GM18507 (cell line): ENCODE results near the gene FHIT.
A peak's percentile ranks its signal among the peaks of the same experiment; 100 is the strongest.
"Not testable (repeated sequence)": the region's sequence is repeated elsewhere in the genome, so short reads cannot be mapped to it uniquely, and the experiment has no call there.

Experiments
- DNase-seq: peaks from one replicate; pipeline ENCODE4 v3.0.0; 2011; ENCODE audit warnings: low read depth; ENCODE audit not compliant: insufficient read length; ENCODE audit errors: extremely low spot score
- FAIRE-seq: peaks from 2 replicates; lab custom pipeline; 2011; peaks lifted over from hg19 to GRCh38; lab: Jason Lieb, UNC

The FHIT gene

DNA sequence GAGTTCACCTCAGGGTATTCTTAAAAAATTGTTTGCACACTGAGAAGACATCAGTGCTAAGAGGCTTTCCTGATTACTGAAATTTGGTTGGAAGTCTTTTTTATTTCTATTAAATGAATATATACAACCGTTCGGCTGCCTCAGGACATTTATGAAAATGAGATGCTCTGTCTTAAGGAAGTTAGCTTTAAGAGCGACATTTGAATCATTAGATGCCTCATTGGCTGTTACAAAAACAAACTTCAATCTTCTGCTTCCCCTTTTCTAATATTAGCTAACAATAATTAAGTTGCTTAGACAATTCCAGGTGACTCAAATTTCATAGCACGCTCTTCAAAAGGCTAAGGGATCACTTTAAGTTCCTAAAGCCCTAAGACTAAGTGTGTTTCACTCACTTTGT, 673.7 kb downstream of the FHIT start:
- FAIRE-seq (no peak), DNase-seq (no peak)

DNA sequence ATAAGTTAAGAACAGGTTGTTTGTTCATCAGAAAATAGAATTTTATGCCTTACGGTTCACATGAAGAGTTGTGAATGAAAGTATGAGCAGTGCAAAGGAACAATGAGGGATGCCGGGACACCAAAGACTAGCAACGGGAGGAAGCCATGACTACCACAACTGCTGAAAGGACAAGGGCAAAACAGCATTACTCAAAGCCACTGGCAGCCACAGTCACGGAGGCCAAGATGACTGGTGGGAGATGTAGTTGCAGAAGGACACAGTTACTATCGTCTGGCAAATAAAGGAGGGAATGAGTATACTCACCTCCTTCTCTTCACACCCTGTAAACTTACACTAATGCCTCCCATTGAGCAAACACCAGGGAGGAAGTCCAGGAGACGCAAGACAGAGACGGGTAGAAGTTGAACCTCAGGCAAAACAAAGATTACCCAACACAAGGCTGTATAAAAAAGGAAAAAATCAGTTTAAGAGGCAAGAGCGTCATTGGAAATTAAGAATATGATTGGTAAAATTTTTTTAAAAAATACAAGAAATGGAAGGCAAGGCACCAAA, 675.5 kb downstream of the FHIT start:
- DNase-seq: no peak

DNA sequence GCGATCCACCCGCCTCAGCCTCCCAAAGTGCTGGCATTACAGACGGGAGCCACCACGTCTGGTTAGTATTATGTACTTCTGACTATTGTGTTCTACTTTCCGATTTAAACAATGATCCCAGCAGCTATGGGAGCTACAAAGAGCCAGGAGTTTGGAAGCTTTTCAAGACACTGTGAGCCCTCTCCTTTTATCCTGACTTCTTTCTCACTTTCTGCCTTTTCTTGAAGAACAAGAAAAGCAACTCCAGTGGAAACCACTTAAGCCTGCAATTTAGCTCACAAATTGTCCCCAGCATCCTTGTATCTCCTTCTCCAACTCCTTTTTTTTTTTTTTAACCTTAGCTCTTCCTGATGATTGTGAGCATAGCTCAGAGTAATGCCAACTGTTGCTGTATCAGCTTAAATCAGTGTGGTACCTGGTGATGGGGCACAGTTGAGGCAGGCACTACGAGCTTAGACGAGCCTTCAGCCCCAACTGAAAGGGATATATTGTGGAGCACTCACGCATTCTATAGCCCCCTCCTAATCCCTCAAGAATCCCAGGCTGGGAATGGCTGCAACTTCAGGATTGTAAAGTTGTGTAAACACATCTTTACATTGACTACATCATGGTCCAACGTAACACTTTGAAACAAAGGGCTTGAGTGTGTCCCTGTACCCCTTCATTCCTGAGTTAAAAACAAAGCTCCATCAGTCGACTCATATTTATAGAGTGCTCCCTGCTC, 677.0 kb downstream of the FHIT start:
- FAIRE-seq (no peak), DNase-seq (no peak)

More for the DNA sequence above, 675.5 kb downstream of the FHIT start:
- no peak for FAIRE-seq

DNA sequence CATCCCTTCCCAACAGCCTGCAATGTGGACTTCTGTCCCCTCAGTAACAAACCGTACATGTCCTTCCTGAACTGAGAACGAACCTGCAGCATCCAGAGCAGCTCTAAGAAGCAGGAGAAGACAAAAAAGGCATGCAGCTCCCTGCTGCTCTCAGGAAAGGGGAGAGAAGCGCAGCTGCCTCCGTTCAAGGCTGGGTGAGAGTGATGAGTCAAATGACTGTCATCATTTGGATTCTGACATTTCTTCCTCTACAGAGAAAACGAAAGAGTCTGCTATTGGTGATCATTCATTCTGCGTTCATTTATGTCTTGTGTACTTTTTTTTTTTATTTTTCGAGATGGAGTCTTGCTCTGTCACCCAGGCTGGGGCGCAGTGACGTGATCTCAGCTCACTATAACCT, 677.8 kb downstream of the FHIT start:
- no peak for DNase-seq
- no peak for FAIRE-seq

DNA sequence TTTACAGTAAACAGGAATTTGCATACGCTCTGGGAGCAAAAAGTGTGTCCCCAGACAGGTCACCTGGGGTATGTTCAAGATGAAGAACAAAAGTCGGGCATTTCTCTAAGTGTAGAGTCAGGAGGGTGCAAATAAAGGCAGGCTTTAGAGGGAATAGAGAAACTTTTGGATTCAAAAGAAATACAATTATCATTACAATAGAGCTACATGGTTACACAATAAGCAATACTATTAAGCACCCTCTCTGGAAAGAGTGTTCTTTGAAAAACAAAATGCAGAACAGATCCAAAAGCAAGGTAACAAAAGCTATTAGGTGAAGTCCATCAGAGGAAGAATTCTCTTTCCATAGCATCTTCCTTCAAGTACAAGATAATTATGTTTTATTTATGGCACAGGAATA, 679.7 kb downstream of the FHIT start:
- FAIRE-seq (no peak), DNase-seq (no peak)

DNA sequence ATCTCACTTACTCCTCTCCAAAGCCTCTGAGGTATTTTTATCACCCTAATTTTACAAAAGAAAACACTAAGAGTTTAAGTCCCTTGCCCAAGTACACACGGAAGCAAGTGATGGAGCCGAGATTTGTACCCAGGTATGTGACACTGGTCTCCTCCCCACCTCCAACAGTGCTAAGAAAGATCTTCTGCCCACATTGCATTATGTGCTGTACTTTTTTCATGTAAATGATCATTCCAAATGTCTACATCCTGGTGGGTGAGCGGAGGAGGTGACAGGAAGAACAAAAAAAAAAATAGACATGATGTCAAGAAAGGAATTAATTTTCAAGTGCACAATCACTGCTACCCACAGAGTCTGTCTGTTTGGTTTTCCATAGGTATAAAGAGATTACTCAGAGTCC, 694.1 kb downstream of the FHIT start:
- DNase-seq (no peak), FAIRE-seq (no peak)

DNA sequence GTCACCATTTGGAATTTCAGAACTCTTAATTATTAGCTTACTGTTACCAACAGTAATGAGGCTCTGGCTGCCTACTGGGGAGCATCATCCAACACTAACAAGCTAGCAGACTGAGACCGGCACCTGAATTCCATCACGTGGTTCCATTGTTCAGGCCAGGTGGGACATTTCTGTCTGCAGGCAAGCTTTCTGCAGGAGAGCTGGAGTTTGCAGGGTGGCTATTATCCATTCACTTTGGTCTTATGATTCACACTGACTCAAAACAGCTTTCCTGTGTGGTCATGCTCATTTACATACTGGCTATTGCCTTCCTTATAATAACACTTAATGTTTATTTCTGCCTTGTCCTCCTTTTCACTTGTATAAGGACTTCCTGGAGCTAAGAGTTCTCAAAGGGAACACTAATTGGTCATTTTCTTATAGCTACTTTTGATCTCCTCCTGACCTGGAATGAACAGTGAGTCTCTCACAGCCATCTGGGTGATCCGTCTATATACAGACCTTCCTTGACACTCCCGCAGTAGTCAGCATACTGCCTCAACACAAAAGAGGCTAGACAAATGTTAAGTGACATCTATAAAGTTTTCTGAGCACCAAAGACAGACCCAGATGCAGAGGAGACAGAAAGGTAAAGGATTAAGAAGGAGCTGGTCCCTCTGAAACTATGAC, 695.4 kb downstream of the FHIT start:
- no peak for DNase-seq

DNA sequence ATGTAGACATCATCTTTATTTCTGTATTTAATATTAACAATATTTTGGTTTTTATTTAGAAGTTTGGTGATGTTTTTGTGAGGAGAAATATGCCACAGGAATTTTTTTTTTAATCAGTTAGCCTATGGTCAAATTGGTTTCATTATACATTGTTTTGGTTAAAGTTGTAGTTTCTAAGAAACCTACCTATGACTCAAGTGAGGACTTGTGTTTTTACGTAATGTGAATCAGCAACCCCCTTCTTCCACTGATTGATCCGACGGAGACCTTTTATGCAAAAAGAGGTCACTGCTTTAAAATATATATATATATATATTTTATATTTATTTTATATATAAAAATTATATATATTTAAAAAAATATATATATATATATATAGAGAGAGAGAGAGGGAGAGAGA, 698.1 kb downstream of the FHIT start:
- FAIRE-seq (no peak), DNase-seq (no peak)

More for the DNA sequence above, 695.4 kb downstream of the FHIT start:
- peak; percentile 73 for FAIRE-seq

DNA sequence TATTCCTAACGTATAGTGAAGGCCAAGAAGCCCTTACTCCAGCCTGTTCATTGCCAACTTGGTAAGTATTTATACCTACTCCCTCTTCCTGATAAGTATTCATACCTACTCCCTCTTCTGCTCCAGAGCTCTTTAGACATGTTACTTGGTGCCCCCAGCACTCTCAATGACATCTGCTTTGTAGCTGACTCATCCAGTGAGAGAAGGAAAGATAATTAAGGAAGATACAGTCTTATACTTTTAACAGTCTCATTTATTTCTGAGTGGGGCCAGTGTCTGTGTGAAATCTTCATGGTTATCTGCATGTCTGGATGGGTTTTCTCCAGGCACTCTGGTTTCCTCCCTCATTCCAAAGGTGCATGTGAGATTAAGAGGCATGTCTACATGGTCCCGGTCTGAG, 698.7 kb downstream of the FHIT start:
- no peak for DNase-seq
- FAIRE-seq: peak; percentile 33

DNA sequence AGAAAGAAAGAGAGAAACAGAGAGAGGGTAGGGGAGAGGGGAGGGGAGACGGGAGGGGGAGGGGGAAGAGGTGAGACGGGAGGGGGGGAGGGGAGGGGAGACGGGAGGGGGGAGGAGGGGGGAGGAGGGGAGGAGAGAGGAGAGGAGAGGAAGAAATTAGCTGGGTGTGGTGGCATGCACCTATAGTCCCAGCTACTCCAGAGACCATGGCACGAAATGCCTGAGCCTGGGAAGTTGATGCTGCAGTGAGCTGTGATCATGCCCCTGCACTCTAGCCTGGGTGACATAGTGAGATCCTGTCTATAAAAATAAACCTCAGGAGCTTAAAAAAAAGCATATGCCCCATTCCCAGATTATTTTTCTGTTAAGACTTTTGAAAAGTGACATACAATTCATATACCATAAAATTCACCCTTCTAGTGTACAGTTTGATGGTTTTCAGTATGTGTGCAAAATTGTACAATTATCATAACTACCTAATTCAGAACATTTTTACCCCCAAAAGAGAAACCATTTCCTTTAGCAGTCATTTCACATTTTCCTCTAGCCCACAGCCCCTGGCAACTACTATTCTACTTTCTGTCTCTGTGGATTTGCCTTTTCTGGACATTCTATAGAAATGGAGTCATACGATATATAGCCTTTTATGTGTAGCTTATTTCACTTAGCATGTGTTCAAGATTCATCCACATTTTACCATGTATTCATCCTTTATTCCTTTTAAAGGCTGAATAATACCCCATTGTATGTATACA, 699.6 kb downstream of the FHIT start:
- DNase-seq: no peak
- FAIRE-seq: no peak

DNA sequence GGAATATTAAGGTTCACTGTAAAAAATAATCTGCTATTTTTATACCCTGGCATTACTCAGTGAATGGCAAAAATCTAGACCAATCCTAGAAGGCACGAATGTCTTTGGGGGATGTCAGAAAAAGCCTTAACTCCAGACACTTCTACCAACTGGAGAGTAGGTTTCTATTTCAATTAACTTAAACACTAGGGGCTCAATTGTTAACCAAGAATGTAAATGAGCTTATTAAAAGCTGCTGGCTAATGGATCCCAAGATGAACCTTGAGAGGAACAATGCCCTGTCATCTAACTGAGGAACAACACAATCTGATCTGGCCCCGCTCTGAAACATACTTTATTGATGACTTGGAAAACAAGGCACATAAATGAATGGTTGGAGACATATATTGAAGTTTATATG, 701.4 kb downstream of the FHIT start:
- no peak for DNase-seq
- no peak for FAIRE-seq

DNA sequence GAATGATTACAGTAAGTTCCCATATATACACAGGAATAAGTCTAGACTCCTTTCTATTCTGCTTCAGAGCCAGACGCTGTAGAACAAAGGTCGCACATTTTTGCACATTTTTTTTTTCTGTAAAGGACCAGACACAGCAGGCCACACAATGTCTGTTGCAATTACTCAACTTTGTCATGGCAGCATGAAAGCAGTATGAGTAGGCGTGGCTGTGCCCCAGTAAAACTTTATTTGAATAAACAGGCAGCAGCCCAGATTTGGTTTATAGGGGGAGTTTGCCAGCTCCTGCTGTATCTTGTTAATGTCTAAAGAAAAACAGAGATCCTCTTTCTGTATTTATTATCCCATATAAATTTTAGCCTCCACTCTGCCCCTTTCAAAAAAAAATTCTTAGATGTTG, 708.3 kb downstream of the FHIT start:
- FAIRE-seq (no peak), DNase-seq (no peak)

DNA sequence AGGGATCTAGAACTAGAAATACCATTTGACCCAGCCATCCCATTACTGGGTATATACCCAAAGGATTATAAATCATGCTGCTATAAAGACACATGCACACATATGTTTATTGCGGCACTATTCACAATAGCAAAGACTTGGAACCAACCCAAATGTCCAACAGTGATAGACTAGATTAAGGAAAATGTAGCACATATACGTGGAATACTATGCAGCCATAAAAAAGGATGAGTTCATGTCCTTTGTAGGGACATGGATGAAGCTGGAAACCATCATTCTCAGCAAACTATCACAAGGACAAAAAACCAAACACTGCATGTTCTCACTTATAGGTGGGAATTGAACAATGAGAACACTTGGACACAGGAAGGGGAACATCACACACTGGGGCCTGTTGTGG, 711.9 kb downstream of the FHIT start:
- FAIRE-seq, DNase-seq: not testable (repeated sequence)

DNA sequence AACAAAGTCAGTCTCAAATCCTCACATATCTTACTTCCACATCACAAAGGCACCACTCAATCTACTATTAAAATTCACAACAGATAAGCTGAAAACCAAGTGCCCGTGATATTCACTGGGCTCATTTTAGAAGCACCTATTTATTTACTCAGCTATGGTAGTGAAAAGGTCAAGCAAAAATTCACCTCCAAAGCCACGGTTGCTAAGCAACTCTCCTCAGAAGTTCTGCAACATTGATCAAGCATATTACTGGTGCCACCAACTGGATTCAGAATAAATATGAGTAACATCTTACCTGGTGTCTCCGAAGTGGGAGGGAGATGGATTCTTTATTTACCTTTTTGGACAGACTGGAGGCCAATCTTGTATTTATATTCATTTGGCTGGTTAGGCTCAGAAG, 714.8 kb downstream of the FHIT start:
- peak; percentile 1 for DNase-seq
- FAIRE-seq: no peak

DNA sequence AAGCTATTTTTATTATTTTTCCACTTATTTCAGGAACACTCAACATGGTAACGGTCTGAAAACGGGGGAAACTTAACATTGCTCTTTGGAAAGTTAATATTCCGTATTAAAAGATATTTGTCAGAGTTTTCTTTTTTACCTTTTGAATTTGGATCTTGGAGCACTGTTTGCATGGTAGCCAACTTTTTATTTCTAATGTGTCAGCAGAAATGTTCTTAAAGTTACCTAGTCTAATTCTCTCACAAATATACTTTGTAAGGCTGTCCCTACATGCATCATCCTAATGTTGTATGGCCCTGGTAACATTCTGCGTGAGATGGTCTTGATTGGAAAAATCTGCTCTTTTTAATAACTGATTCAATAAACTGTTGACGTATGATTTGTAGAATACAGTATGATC, 719.5 kb downstream of the FHIT start:
- DNase-seq (no peak), FAIRE-seq (no peak)

DNA sequence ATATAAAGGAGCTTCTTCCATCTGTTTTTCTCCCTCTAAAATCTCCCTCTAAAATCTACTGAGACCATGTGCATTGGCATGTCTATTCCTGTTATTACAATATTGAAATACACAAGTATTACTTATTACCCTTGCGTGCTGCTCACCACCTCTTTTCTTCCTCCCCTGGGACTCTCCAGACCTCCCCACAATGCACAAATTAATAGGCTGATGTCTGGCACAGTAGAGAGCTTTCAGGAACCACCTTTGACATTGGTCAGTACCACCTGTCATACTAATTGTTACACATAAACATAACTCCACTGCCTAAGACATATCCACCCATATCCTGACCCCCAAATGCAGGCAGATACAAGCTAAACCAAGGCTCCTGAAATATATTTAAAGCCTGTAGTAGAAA, 722.6 kb downstream of the FHIT start:
- FAIRE-seq: no peak

DNA sequence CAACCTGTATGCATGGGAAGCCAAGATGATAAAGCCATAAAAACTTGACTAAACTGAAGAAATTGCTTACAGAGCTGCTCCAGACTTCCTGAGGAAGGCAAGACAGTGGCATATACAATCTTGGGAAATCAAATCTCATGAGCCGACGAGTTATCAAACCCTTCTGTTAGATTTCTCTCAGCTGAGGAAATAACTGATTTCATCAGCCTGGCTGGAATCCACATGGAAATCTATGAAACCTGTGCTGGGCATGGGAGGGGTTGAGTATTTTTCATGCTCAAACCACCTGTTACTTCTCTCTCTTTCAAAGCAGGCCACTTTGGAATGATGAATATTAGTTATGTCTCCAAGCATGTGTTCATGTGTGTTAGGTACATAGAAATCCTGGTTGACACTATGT, 727.7 kb downstream of the FHIT start:
- no peak for DNase-seq
- no peak for FAIRE-seq

More for the DNA sequence above, 722.6 kb downstream of the FHIT start:
- DNase-seq: no peak

DNA sequence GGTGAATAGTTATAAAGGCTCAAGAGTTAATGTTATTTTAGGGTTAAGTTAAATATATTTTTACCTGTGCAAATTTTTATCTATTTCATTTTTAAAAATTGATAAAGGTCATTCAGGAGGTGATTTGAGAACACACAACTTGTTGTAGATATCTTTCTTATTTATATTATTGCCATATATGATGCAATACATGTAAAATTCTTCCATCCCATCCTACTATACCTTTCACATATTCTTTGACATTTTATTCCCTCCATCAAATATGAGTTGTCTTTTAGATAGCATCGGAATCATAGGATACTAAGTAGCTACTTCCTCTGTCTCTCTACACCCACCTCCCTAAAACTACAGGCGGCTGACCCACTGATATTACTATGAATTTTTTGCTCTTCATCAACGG, 734.1 kb downstream of the FHIT start:
- FAIRE-seq (no peak), DNase-seq (no peak)

DNA sequence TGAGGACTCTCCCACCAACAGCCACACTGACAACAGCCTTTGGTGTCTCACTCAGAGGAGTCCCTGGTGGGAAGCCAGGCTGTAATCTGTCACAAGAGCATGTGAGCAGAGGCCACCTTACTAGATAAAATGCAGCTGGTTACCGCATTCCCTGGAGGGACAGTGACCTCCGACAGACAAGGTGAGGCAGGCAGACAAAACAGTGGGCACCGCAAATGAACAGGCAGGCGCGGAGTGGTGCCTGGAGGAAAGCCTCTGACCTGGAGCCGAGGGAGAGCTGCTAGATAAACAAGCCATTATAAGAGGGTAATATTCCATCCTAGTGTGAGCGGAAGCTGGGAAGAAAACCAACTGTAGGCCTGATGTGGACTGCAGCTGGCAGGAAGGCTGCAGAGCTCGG, 736.4 kb downstream of the FHIT start:
- no peak for FAIRE-seq
- no peak for DNase-seq

DNA sequence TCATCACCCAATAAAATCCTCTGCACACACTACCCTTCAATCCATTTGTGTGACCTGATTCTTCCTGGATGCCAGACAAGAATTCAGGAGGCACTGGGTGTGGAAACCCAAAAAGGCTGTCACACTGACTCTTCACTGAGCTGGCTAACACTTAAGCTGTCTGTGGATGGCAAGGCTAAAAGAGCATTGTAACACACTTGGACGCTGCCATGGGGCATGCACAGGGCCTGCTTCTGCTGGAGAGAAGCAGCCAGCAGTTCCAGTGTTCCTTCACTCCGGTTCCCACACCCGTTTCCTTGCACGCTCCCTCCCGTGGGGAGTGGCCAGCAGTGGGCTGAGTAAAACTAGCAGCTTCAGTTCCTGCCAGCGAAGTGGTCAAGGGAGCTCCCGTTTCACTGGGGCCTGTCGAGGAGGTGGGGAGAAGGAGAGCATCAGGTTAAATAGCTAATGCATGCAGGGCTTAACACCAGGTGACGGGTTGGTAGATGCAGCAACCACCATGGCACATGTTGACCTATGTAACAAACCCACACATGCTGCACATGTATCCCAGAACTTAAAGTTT, 737.1 kb downstream of the FHIT start:
- no peak for FAIRE-seq
- no peak for DNase-seq
